ENCODE data around the gene TM6SF1. TPM values are rescaled to one million over a fixed set of nuclear protein-coding genes. Genes with fewer than 3 reads are reported as not detected.

The TM6SF1 gene
- total RNA-seq, 4 donors from 2014 or later: 7.1 to 49.1 (median 13.7) TPM

GRCh38 chr15:83112233-83112955, 4.9 kb downstream of the TM6SF1 start:
- Histone ChIP-seq H3K4me1 (peaks cover 28 to 36% of the 10 kb centered on the region in 2 donors), H3K27ac (peak overlapping the region in 2 of 4 donors; percentile 46 to 57)
- intact Hi-C loops (cut with DNase I; ENCODE audit: low total_unique reads): no loop called here

DNA sequence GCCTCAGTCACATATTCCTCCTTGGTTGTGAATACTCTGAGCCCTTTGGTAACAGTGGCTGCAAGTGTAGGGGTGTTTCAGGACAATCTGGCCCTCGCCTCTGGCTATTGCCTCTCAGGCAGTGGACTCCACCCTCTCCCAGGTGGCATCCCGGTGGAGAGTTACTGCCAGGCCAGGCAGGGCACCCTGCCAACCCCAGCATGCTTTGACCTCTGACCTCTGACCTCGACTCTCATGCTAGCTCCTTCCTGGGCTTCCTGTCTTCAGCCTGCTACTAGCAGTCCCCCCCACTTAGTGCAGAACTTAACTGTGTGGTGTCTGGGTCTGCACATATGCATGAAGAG, 5.5 kb downstream of the TM6SF1 start:
- in situ Hi-C loops (cut with MboI; ENCODE audit: low sequenced_read_pairs in 4 of 4): loop anchor here in 2 of 4 donors (10.0 to 25.0 kb wide), 2 partner anchors 108 to 576 kb away; partner anchors contain the start of gene RPS17 (in 1 of the 2)
- ATAC-seq: no peak
- no peak for DNase-seq

More at GRCh38 chr15:83112233-83112955, 4.9 kb downstream of the TM6SF1 start:
- in situ Hi-C loops (cut with MboI; ENCODE audit: low sequenced_read_pairs in 4 of 4): loop anchor here in 2 of 4 donors (10.0 to 25.0 kb wide), 2 partner anchors 108 to 575 kb away; partner anchors contain the start of gene RPS17 (in 1 of the 2)
- TF ChIP-seq POLR2A (IDR thresholded peaks at IDR 0.05): no peak
- TF ChIP-seq CTCF (IDR thresholded peaks at IDR 0.05 in 4 of 5, conservative IDR thresholded peaks at IDR 0.05 in 1 of 5): no peak
- H3K4me3 ChIP-seq: no peak overlapping the region
- H3K9me3 ChIP-seq: no peaks in the 10 kb centered on the region
- ATAC-seq (peak; percentile 14 to 24), DNase-seq (no peak)
- peaks cover 0 to 19% of the 10 kb centered on the region in 2 donors for H3K36me3 ChIP-seq
- no peaks in the 10 kb centered on the region for H3K27me3 ChIP-seq

DNA sequence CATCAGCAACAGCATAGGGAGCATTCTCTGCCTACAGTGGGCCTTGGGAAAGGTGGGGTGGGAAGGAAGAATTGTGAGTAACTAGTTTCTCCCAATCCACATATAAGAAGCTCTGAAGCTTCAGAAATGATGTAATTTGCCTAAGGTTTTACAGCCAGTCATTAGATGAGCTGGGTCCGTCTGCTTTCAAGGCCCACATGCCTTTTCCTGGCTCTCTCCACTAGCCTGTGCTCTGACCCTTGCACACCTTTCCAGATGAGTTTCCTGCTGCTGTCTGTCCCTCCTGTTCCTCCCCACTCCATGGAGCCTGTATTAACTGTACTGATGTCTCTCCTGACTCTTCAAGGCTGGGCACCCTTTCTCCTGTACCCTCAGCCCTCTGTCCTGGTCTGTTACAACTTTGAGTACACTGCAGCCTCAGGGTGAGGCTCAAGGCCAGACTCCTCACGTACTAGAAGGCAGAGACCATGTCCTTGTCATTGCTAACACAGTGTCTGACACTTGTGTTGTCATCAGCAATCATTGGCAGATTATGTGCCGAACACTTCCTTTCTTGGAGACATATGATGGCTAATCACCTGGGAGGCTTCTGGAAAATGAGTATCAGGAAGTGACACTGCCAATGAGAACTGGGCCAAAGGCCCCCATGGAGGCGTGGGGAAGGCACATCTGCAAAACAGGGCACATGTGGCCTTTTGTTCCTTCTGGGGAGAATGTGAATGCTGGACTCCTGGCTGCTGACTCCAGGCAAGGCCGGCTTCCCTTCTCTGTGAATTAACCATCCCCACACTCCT, 6.6 kb downstream of the TM6SF1 start:
- in situ Hi-C loops (cut with MboI; ENCODE audit: low sequenced_read_pairs in 4 of 4) (loop anchor here in 2 of 4 donors (10.0 to 25.0 kb wide), 2 partner anchors 109 to 577 kb away; partner anchors contain the start of gene RPS17 (in 1 of the 2)), intact Hi-C loops (cut with DNase I; ENCODE audit: low total_unique reads) (no loop called here)
- Histone ChIP-seq H3K9me3 (no peaks in the 10 kb centered on the region), H3K36me3 (peaks cover 0 to 19% of the 10 kb centered on the region in 2 donors), H3K27me3 (no peaks in the 10 kb centered on the region), H3K4me1 (peaks cover 20 to 25% of the 10 kb centered on the region in 2 donors), H3K4me3 (no peak overlapping the region), H3K27ac (peak overlapping the region in 2 of 4 donors; percentile 20 to 57)
- ATAC-seq: no peak
- TF ChIP-seq POLR2A (IDR thresholded peaks at IDR 0.05): no peak
- no peak for TF ChIP-seq CTCF (IDR thresholded peaks at IDR 0.05 in 4 of 5, conservative IDR thresholded peaks at IDR 0.05 in 1 of 5)
- no peak for DNase-seq

More for the DNA sequence above, 5.5 kb downstream of the TM6SF1 start:
- Histone ChIP-seq H3K4me1 (peaks cover 28 to 36% of the 10 kb centered on the region in 2 donors), H3K36me3 (peaks cover 0 to 19% of the 10 kb centered on the region in 2 donors), H3K4me3 (no peak overlapping the region), H3K27me3 (no peaks in the 10 kb centered on the region), H3K9me3 (no peaks in the 10 kb centered on the region), H3K27ac (peak overlapping the region; percentile 3 to 57 (median 14))
- TF ChIP-seq POLR2A (IDR thresholded peaks at IDR 0.05): no peak
- TF ChIP-seq CTCF (IDR thresholded peaks at IDR 0.05 in 4 of 5, conservative IDR thresholded peaks at IDR 0.05 in 1 of 5): no peak
- intact Hi-C loops (cut with DNase I; ENCODE audit: low total_unique reads): no loop called here

- in situ Hi-C loops (cut with MboI; ENCODE audit: low sequenced_read_pairs in 4 of 4): loop anchor here in 2 of 4 donors (10.0 to 25.0 kb wide), 2 partner anchors 110 to 578 kb away; partner anchors contain the start of gene RPS17 (in 1 of the 2)
- no peak for ATAC-seq
- no peaks in the 10 kb centered on the region for H3K27me3 ChIP-seq
- peaks cover 17% of the 10 kb centered on the region in 2 donors for H3K4me1 ChIP-seq
- TF ChIP-seq POLR2A (IDR thresholded peaks at IDR 0.05) (no peak), CTCF (IDR thresholded peaks at IDR 0.05 in 4 of 5, conservative IDR thresholded peaks at IDR 0.05 in 1 of 5) (no peak)
- intact Hi-C loops (cut with DNase I; ENCODE audit: low total_unique reads): no loop called here
- H3K27ac ChIP-seq: peak overlapping the region in 1 of 4 donors; percentile 57
- H3K36me3 ChIP-seq: peaks cover 0 to 20% of the 10 kb centered on the region in 2 donors
- no peaks in the 10 kb centered on the region for H3K9me3 ChIP-seq
- H3K4me3 ChIP-seq: no peak overlapping the region
- no peak for DNase-seq
Observed at GRCh38 chr15:83114856-83115255, 7.4 kb downstream of the TM6SF1 start.

All from gastrocnemius medialis (tissue), 4 donors.